GM12878 (cell line): ENCODE measurements around the gene TMEM236. TPM values are rescaled to one million over a fixed set of nuclear protein-coding genes. Genes with fewer than 3 reads are reported as not detected.

Source experiments
- ATAC-seq: fragments of 200-7000 bp; cut with Tn5 transposase; 3 replicates; pipeline ENCODE4 v1.9.1; 2020; ENCODE audit warnings: mild to moderate bottlenecking, moderate library complexity
- BruUV-seq: library from RNA; stranded (reverse); fragments of 400-500 nt; replicated peaks from 2 replicates; lab custom pipeline; 2021; lab: Mats Ljungman, UMichigan
- CTCF ChIA-PET: fragments of 300-600 bp; sonication (Branson Sonifier 250); formaldehyde crosslinking; extraction: SDS; loops from one replicate; lab custom pipeline; 2021; ENCODE audit warnings: inconsistent platforms; lab: Yijun Ruan, JAX
- POLR2A ChIA-PET: fragments of 350-600 bp; formaldehyde crosslinking; extraction: SDS; loops from one replicate; lab custom pipeline; 2021; ENCODE audit warnings: inconsistent platforms; lab: Charles Lee
- RAD21 ChIA-PET: fragments of 300-600 bp; sonication (Branson Sonifier 250); formaldehyde crosslinking; loops from one replicate; lab custom pipeline; 2023; ENCODE audit warnings: antibody characterized with exemption; ENCODE audit not compliant: unreplicated experiment; lab: Charles Lee
- SMC1A ChIA-PET: fragments of 300-600 bp; sonication (Branson Sonifier 250); formaldehyde crosslinking; loops from one replicate; lab custom pipeline; 2023; ENCODE audit not compliant: unreplicated experiment, uncharacterized antibody; lab: Charles Lee
- DNase-seq: peaks from one replicate; pipeline ENCODE4 v3.0.0-alpha.2; 2011; ENCODE audit warnings: low read depth, low spot score
- FAIRE-seq: peaks from 3 replicates; lab custom pipeline; 2011; peaks lifted over from hg19 to GRCh38; lab: Jason Lieb, UNC
- H2AFZ ChIP-seq: 2 replicates; pipeline ENCODE4 v1.6.0; 2011; ENCODE audit warnings: low read depth, low read length, control low read depth; ENCODE audit not compliant: control insufficient read depth
- H3K27ac ChIP-seq: 2 replicates; pipeline ENCODE4 v1.5.1; 2011; ENCODE audit warnings: control low read depth; ENCODE audit not compliant: control insufficient read depth, insufficient read depth
- H3K27me3 ChIP-seq, 2 experiments: replicated peaks in 1 of 2; 2 replicates each; pipeline versions ENCODE4 v1.6.0 to v1.6.1; 2011; ENCODE audit warnings: low read length in 1 of 2; ENCODE audit not compliant: control insufficient read depth in 2 of 2, insufficient read depth in 2 of 2
- H3K36me3 ChIP-seq, 2 experiments: 2 replicates each; pipeline ENCODE4 v1.5.1; 2011; ENCODE audit warnings: low read length in 1 of 2; ENCODE audit not compliant: control insufficient read depth in 2 of 2, insufficient read depth in 2 of 2
- H3K4me1 ChIP-seq: 2 replicates; pipeline ENCODE4 v1.6.1; 2011; ENCODE audit warnings: mild to moderate bottlenecking, low read length, moderate library complexity, mixed read lengths; ENCODE audit not compliant: control insufficient read depth, insufficient read depth
- H3K4me2 ChIP-seq: 2 replicates; pipeline ENCODE4 v1.6.0; 2011; ENCODE audit warnings: control low read depth; ENCODE audit not compliant: control insufficient read depth, insufficient read depth
- H3K4me3 ChIP-seq: fragments of 200-600 bp; sonication (generic); 2 replicates; pipeline ENCODE4 v1.5.1; 2016
- H3K79me2 ChIP-seq: 2 replicates; pipeline ENCODE4 v1.6.0; 2011; ENCODE audit warnings: low read length; ENCODE audit not compliant: control insufficient read depth, insufficient read depth
- H3K9ac ChIP-seq: 2 replicates; pipeline ENCODE4 v1.8.0; 2011; ENCODE audit warnings: low read length, control low read depth, mixed read lengths; ENCODE audit not compliant: control insufficient read depth, insufficient read depth
- H3K9me3 ChIP-seq: replicated peaks from 3 replicates; pipeline ENCODE4 v1.5.1; 2011; ENCODE audit warnings: mild to moderate bottlenecking, low read length; ENCODE audit not compliant: control insufficient read depth, insufficient read depth
- H4K20me1 ChIP-seq: 2 replicates; pipeline ENCODE4 v1.6.0; 2011; ENCODE audit not compliant: control insufficient read depth, insufficient read depth
- ASH2L ChIP-seq: fragments of 300-600, 200-600 bp; sonication (generic); IDR thresholded peaks from 2 replicates; pipeline ENCODE4 v1.6.1; 2017; ENCODE audit warnings: low read depth, mild to moderate bottlenecking, borderline replicate concordance
- IRF4 ChIP-seq: IDR thresholded peaks from 2 replicates; pipeline ENCODE4 v1.6.1; 2011; ENCODE audit warnings: low read depth, low read length
- JUND ChIP-seq: IDR thresholded peaks from 2 replicates; pipeline ENCODE4 v1.6.1; 2012; ENCODE audit warnings: low read depth, mild to moderate bottlenecking, low read length, improper control_type of control experiment, moderate library complexity
- NFYA ChIP-seq: IDR thresholded peaks from 2 replicates; pipeline ENCODE4 v1.6.1; 2011; ENCODE audit warnings: low read depth, mild to moderate bottlenecking, low read length, improper control_type of control experiment, borderline replicate concordance
- SPI1 ChIP-seq: IDR thresholded peaks from 2 replicates; pipeline ENCODE4 v1.6.1; 2011; ENCODE audit warnings: low read depth, mild to moderate bottlenecking, low read length, moderate library complexity, borderline replicate concordance; ENCODE audit not compliant: insufficient read depth
- SREBF2 ChIP-seq: IDR thresholded peaks from 2 replicates; pipeline ENCODE4 v1.6.1; 2012; ENCODE audit warnings: mild to moderate bottlenecking, low read length
- STAT3 ChIP-seq: IDR thresholded peaks from 2 replicates; pipeline ENCODE4 v1.6.1; 2011; ENCODE audit warnings: low read depth, low read length, improper control_type of control experiment
- ZNF274 ChIP-seq: IDR thresholded peaks from one replicate; pipeline ENCODE4 v1.8.0; 2011; ENCODE audit not compliant: insufficient read length, insufficient read depth
- ZSCAN29 ChIP-seq: fragments of 450-650 bp; IDR thresholded peaks from 2 replicates; pipeline ENCODE4 v1.6.1; 2017; ENCODE audit warnings: mild to moderate bottlenecking, moderate library complexity
- in situ Hi-C: fragments of 300-500 bp; cut with MboI; formaldehyde crosslinking; loops from 9 replicates; pipeline ENCODE4 v1.14.3; 2018; ENCODE audit warnings: mixed read lengths
- intact Hi-C: fragments of 100-400 bp; cut with micrococcal nuclease; formaldehyde crosslinking; loops from one replicate; pipeline ENCODE4 v1.14.2; 2022; ENCODE audit not compliant: unreplicated experiment
- polyA plus RNA-seq, 11 experiments: library from polyadenylated mRNA; depleted of rRNA in 4 of 11; unstranded in 6 of 11; stranded (reverse) in 5 of 11; fragments of >200 nt; fragmentation: Nextera tagmentation in 4 of 11; fragmentation: Illumina TruSeq in 1 of 11; extraction: Ambion mirVana in 4 of 11; extraction: Trizol in 1 of 11; gene quantifications; 1 replicate in 1 of 11; 2 replicates in 10 of 11; pipeline versions ENCODE4 v1.2.1 to v1.2.3, GENCODE V29; 2011 to 2016; ENCODE audit warnings: inconsistent platforms in 2 of 11, missing spikeins in 2 of 11, low read depth in 1 of 11
- total RNA-seq, 4 experiments: library from RNA; depleted of rRNA in 3 of 4; stranded (reverse); fragments of >200 nt in 3 of 4; fragmentation: Illumina TruSeq in 1 of 4; extraction: Trizol in 1 of 4; gene quantifications; 2 replicates each; pipeline versions ENCODE4 v1.2.1 to v1.2.3, GENCODE V29; 2013 to 2021
- TF ChIP-seq, protein P1 (sequence below): fragments of 450-650 bp; IDR thresholded peaks from 2 replicates; pipeline ENCODE4 v1.6.1; 2016; ENCODE audit warnings: mild to moderate bottlenecking, moderate library complexity, borderline replicate concordance
- TF ChIP-seq, protein P2 (sequence below): IDR thresholded peaks from 2 replicates; pipeline ENCODE4 v1.6.1; 2012; ENCODE audit warnings: low read depth, low read length, improper control_type of control experiment

TMEM236 gene
- total and polyA plus RNA-seq, 10 of the 15 experiments (the other 5 are each of a cell fraction or from before 2014, with no cell fraction given), result 0.03 TPM; not detected in 9

GRCh38 chr10:17792991-17793390 lies 41.0 kb downstream of the TMEM236 start:
- H3K4me2 ChIP-seq, result no peak overlapping the region
- ChIA-PET SMC1A (interaction anchor here (0.6 to 0.7 kb wide), 3 partner anchors 91 to 439 kb away, joined by 3 read pairs; no protein-coding TSS in a partner anchor), RAD21 (no interaction called here), POLR2A (no interaction called here), CTCF (interaction anchor here (0.5 to 1.3 kb wide), 3 partner anchors 8 to 415 kb away, joined by 3 to 6 read pairs (median 4); no protein-coding TSS in a partner anchor)
- intact Hi-C loops, result no loop called here
- no peaks in the 10 kb centered on the region for H3K9me3 ChIP-seq
- TF ChIP-seq, protein P1, sequence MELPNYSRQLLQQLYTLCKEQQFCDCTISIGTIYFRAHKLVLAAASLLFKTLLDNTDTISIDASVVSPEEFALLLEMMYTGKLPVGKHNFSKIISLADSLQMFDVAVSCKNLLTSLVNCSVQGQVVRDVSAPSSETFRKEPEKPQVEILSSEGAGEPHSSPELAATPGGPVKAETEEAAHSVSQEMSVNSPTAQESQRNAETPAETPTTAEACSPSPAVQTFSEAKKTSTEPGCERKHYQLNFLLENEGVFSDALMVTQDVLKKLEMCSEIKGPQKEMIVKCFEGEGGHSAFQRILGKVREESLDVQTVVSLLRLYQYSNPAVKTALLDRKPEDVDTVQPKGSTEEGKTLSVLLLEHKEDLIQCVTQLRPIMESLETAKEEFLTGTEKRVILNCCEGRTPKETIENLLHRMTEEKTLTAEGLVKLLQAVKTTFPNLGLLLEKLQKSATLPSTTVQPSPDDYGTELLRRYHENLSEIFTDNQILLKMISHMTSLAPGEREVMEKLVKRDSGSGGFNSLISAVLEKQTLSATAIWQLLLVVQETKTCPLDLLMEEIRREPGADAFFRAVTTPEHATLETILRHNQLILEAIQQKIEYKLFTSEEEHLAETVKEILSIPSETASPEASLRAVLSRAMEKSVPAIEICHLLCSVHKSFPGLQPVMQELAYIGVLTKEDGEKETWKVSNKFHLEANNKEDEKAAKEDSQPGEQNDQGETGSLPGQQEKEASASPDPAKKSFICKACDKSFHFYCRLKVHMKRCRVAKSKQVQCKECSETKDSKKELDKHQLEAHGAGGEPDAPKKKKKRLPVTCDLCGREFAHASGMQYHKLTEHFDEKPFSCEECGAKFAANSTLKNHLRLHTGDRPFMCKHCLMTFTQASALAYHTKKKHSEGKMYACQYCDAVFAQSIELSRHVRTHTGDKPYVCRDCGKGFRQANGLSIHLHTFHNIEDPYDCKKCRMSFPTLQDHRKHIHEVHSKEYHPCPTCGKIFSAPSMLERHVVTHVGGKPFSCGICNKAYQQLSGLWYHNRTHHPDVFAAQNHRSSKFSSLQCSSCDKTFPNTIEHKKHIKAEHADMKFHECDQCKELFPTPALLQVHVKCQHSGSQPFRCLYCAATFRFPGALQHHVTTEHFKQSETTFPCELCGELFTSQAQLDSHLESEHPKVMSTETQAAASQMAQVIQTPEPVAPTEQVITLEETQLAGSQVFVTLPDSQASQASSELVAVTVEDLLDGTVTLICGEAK, result no peak
- TF ChIP-seq IRF4 (no peak), JUND (no peak), ZNF274 (no peak), ASH2L (no peak), SPI1 (no peak), SREBF2 (no peak), ZSCAN29 (no peak), STAT3 (no peak), NFYA (no peak)
- TF ChIP-seq, protein P2, sequence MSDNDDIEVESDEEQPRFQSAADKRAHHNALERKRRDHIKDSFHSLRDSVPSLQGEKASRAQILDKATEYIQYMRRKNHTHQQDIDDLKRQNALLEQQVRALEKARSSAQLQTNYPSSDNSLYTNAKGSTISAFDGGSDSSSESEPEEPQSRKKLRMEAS, result no peak
- H3K36me3 ChIP-seq, result no peaks in the 10 kb centered on the region
- in situ Hi-C loops, result no loop called here
- ATAC-seq, result peak; percentile 45
- no peaks in the 10 kb centered on the region for H4K20me1 ChIP-seq
- H3K79me2 ChIP-seq, result no peaks in the 10 kb centered on the region
- FAIRE-seq, result peak; percentile 82
- H3K4me1 ChIP-seq, result no peaks in the 10 kb centered on the region
- no peak overlapping the region for H3K4me3 ChIP-seq
- no peak overlapping the region for H3K9ac ChIP-seq
- H3K27ac ChIP-seq, result no peak overlapping the region
- H2AFZ ChIP-seq, result no peak overlapping the region
- no TSS peak for BruUV-seq
- DNase-seq, result no peak
- no peaks in the 10 kb centered on the region for H3K27me3 ChIP-seq
